B cell (primary cell): ENCODE results near the gene GABRB2. TPM values are rescaled to one million over a fixed set of nuclear protein-coding genes. Genes with fewer than 3 reads are reported as not detected.

ENCODE experiments used
- ATAC-seq: fragments of 200-7000 bp; cut with Tn5 transposase; one replicate; pipeline ENCODE4 v1.10.0; 2021; ENCODE audit warnings: low read depth, mild to moderate bottlenecking, moderate number of reproducible peaks, moderate library complexity
- CTCF ChIA-PET: fragments of 350-600 bp; sonication (Branson Sonifier 250); formaldehyde crosslinking; loops from one replicate; lab custom pipeline; 2021; ENCODE audit warnings: antibody characterized with exemption, inconsistent platforms; lab: Charles Lee
- POLR2A ChIA-PET: fragments of 350-600 bp; sonication (Branson Sonifier 250); formaldehyde crosslinking; loops from one replicate; lab custom pipeline; 2021; ENCODE audit warnings: antibody characterized with exemption; lab: Charles Lee
- DNase-seq: peaks from one replicate; pipeline ENCODE4 v3.0.0; 2013
- H2AFZ ChIP-seq: 2 replicates; pipeline ENCODE4 v1.6.1; 2012; ENCODE audit warnings: mild to moderate bottlenecking, low read depth, low read length; ENCODE audit not compliant: insufficient read depth, poor library complexity, severe bottlenecking
- H3K27ac ChIP-seq, 2 donors: 1 replicate in 1 of 2; 2 replicates in 1 of 2; pipeline ENCODE4 v1.5.1; 2012 to 2013; ENCODE audit warnings: low read length in 2 of 2, mild to moderate bottlenecking in 2 of 2, moderate library complexity in 1 of 2
- H3K27me3 ChIP-seq, 4 experiments: fragments of 200-600 bp in 1 of 4; sonication (generic) in 1 of 4; replicated peaks in 1 of 4; 1 replicate in 2 of 4; 2 replicates in 2 of 4; pipeline versions ENCODE4 v1.6.1 to v1.7.0; 2013 to 2016; ENCODE audit warnings: low read length in 3 of 4, mild to moderate bottlenecking in 2 of 4, mixed read lengths in 1 of 4, moderate library complexity in 1 of 4; ENCODE audit not compliant: insufficient read depth in 4 of 4, control insufficient read depth in 3 of 4; ENCODE audit errors: control extremely low read depth in 1 of 4
- H3K36me3 ChIP-seq, 2 experiments: replicated peaks in 1 of 2; 1 replicate in 1 of 2; 2 replicates in 1 of 2; pipeline versions ENCODE4 v1.6.1 to v1.7.1; 2013; ENCODE audit warnings: low read length in 1 of 2; ENCODE audit not compliant: insufficient read depth in 2 of 2, control insufficient read depth in 1 of 2; ENCODE audit errors: control extremely low read depth in 1 of 2, extremely low read depth in 1 of 2
- H3K4me1 ChIP-seq, 2 donors: fragments of 200-600 bp in 1 of 2; sonication (generic) in 1 of 2; 1 replicate in 1 of 2; 2 replicates in 1 of 2; pipeline versions ENCODE4 v1.5.1 to v1.6.1; 2013 to 2017; ENCODE audit warnings: low read length in 2 of 2; ENCODE audit not compliant: control insufficient read depth in 2 of 2, insufficient read depth in 2 of 2
- H3K4me2 ChIP-seq: replicated peaks from 2 replicates; pipeline ENCODE3; 2012; ENCODE audit warnings: mild to moderate bottlenecking, low read depth, low read length; ENCODE audit not compliant: poor library complexity, severe bottlenecking
- H3K4me3 ChIP-seq, 5 experiments: fragments of 200-600 bp in 1 of 5; sonication (generic) in 1 of 5; 1 replicate in 3 of 5; 2 replicates in 2 of 5; pipeline versions ENCODE4 v1.5.1 to v1.7.0; 2011 to 2016; ENCODE audit warnings: low read length in 4 of 5, mild to moderate bottlenecking in 4 of 5, low read depth in 2 of 5, control low read depth in 1 of 5, moderate library complexity in 1 of 5; ENCODE audit not compliant: insufficient read depth in 1 of 5; ENCODE audit errors: control extremely low read depth in 1 of 5, extremely low read depth in 1 of 5
- H3K79me2 ChIP-seq: fragments of 200-600 bp; sonication (generic); one replicate; pipeline ENCODE4 v1.6.0; 2016; ENCODE audit warnings: low read length; ENCODE audit not compliant: control insufficient read depth, insufficient read depth
- H3K9ac ChIP-seq: fragments of 200-600 bp; sonication (generic); 2 replicates; pipeline ENCODE4 v1.6.1; 2017; ENCODE audit warnings: mild to moderate bottlenecking, low read length, moderate library complexity
- H3K9me3 ChIP-seq, 3 donors: one replicate each; pipeline versions ENCODE4 v1.6.1 to v1.7.1; 2013; ENCODE audit warnings: low read length in 2 of 3; ENCODE audit not compliant: control insufficient read depth in 2 of 3, insufficient read depth in 1 of 3; ENCODE audit errors: control extremely low read depth in 1 of 3
- H4K20me1 ChIP-seq: 2 replicates; pipeline ENCODE4 v1.6.0; 2012; ENCODE audit warnings: mild to moderate bottlenecking, low read length; ENCODE audit not compliant: insufficient read depth, control insufficient read depth, poor library complexity, severe bottlenecking
- H3K27ac Mint-ChIP-seq: one replicate; pipeline ENCODE4 v1.8.0; 2021; ENCODE audit warnings: mixed read lengths
- H3K27me3 Mint-ChIP-seq: one replicate; pipeline ENCODE4 v1.8.0; 2021; ENCODE audit warnings: mixed read lengths
- H3K4me1 Mint-ChIP-seq: one replicate; pipeline ENCODE4 v1.8.0; 2021; ENCODE audit warnings: mixed read lengths
- H3K4me3 Mint-ChIP-seq: one replicate; pipeline ENCODE4 v1.8.0; 2021; ENCODE audit warnings: mixed read lengths
- H3K9me3 Mint-ChIP-seq: one replicate; pipeline ENCODE4 v1.8.0; 2022; ENCODE audit warnings: mixed read lengths; ENCODE audit not compliant: insufficient read depth
- EZH2 ChIP-seq: IDR thresholded peaks from 2 replicates; pipeline ENCODE4 v1.6.1; 2012; ENCODE audit warnings: borderline replicate concordance, low read depth, mild to moderate bottlenecking, moderate library complexity, low read length; ENCODE audit not compliant: insufficient read depth, poor library complexity, severe bottlenecking
- WGBS: methylation state at CpG from one replicate; pipeline ENCODE4 v1.1.5; 2013; ENCODE audit warnings: missing lambda C conversion rate; ENCODE audit not compliant: insufficient coverage; 5-methylcytosine and 5-hydroxymethylcytosine counted together
- intact Hi-C: fragments of 100-400 bp; cut with micrococcal nuclease; formaldehyde crosslinking; loops from one replicate; pipeline ENCODE4 v1.10.0; 2022
- polyA plus RNA-seq: library from polyadenylated mRNA; depleted of rRNA; stranded (reverse); fragments of >200 nt; gene quantifications from 2 replicates; pipeline ENCODE4 v1.2.3, GENCODE V29; 2012
- total RNA-seq, 2 donors: library from RNA; stranded (reverse); fragments of 120-200 nt in 1 of 2; gene quantifications; 1 replicate in 1 of 2; 2 replicates in 1 of 2; pipeline versions ENCODE4 v1.2.3 to v1.2.4, GENCODE V29; 2013 to 2022
- TF ChIP-seq, protein P1 (sequence below): fragments of 200-600 bp; IDR thresholded peaks from one replicate; pipeline ENCODE4 v1.8.0; 2022; ENCODE audit warnings: antibody characterized with exemption, mild to moderate bottlenecking

Gene GABRB2
- total and polyA plus RNA-seq, 2 donors (not counting 1 experiment from before 2014, with no cell fraction given), result 0.15 to 0.16 TPM

DNA sequence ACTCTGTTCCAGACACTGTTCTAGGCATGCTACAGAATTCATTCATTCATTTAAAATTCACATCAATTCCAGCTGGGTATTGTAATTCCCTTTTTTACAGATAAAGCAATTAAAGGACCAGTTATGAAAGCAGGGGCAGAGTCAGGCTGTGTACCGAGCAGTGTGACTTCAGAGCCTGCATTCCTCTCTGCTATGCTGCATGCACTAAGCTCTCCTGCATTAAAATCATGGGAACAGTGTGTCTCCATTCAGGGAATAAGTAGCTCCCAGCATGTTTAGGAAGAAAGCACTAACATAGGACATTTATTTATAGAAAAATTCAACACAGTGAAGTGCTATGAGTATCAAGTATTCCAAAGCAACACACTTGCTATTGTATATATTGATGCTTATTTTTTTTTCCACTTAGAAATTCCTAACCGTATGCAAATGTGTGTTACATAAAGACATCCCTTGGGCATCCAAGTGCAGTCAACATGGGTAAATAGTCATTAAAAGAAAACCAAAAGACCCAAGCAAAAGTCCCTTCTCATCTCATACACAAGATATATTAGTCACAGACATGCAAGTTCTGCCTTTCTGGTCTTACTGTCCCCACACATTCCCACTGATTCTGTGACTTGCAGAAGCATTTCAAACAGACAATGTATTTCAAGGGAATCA is 173.7 kb downstream of the GABRB2 start:
- Histone ChIP-seq H3K36me3 (no peaks in the 10 kb centered on the region), H3K4me3 (no peak overlapping the region), H3K9me3 (no peaks in the 10 kb centered on the region), H3K4me2 (no peak overlapping the region), H4K20me1 (no peaks in the 10 kb centered on the region), H3K79me2 (no peaks in the 10 kb centered on the region), H3K27ac (no peak overlapping the region), H3K4me1 (no peaks in the 10 kb centered on the region), H2AFZ (no peak overlapping the region), H3K27me3 (no peaks in the 10 kb centered on the region), H3K9ac (no peak overlapping the region)
- ATAC-seq (no peak), DNase-seq (no peak)
- TF ChIP-seq EZH2, result no peak
- TF ChIP-seq, protein P1, sequence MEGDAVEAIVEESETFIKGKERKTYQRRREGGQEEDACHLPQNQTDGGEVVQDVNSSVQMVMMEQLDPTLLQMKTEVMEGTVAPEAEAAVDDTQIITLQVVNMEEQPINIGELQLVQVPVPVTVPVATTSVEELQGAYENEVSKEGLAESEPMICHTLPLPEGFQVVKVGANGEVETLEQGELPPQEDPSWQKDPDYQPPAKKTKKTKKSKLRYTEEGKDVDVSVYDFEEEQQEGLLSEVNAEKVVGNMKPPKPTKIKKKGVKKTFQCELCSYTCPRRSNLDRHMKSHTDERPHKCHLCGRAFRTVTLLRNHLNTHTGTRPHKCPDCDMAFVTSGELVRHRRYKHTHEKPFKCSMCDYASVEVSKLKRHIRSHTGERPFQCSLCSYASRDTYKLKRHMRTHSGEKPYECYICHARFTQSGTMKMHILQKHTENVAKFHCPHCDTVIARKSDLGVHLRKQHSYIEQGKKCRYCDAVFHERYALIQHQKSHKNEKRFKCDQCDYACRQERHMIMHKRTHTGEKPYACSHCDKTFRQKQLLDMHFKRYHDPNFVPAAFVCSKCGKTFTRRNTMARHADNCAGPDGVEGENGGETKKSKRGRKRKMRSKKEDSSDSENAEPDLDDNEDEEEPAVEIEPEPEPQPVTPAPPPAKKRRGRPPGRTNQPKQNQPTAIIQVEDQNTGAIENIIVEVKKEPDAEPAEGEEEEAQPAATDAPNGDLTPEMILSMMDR, result no peak
- intact Hi-C loops, result no loop called here
- H3K4me1 Mint-ChIP-seq, result no peaks in the 10 kb centered on the region
- WGBS, result 67% methylated on average over 2 of the region's 2 CpGs
- no peak overlapping the region for H3K27ac Mint-ChIP-seq
- H3K4me3 Mint-ChIP-seq, result no peak overlapping the region
- POLR2A ChIA-PET, result no interaction called here
- CTCF ChIA-PET, result no interaction called here
- no peaks in the 10 kb centered on the region for H3K9me3 Mint-ChIP-seq
- H3K27me3 Mint-ChIP-seq, result no peaks in the 10 kb centered on the region

DNA sequence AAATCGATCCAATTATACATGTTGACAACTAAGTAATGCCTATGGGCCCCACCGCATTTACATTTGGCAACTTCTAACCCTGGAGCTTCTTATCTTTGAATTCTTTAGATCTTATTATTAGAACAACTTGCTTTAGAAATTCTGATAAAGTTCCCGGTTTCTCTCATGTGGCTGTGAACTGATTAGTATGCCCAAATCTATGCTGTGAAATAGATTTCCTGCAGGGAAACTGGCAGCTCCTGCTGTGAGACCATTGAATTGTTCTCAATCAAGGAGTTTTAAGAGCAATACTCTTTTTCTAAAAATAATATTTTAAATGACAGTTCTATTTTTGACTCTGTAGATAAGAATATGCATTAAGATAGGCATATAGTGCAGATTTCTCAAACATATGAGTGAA is 177.5 kb downstream of the GABRB2 start:
- Histone ChIP-seq H2AFZ (no peak overlapping the region), H3K9ac (no peak overlapping the region), H3K4me2 (no peak overlapping the region), H3K4me3 (no peak overlapping the region), H3K79me2 (no peaks in the 10 kb centered on the region), H3K36me3 (no peaks in the 10 kb centered on the region), H4K20me1 (no peaks in the 10 kb centered on the region), H3K27me3 (no peaks in the 10 kb centered on the region), H3K4me1 (no peaks in the 10 kb centered on the region), H3K27ac (no peak overlapping the region), H3K9me3 (no peaks in the 10 kb centered on the region)
- DNase-seq, result no peak
- Mint-ChIP-seq H3K27ac (no peak overlapping the region), H3K9me3 (no peaks in the 10 kb centered on the region), H3K27me3 (no peaks in the 10 kb centered on the region), H3K4me3 (no peak overlapping the region), H3K4me1 (no peaks in the 10 kb centered on the region)
- WGBS, result no CpG with 5 or more reads among the region's 3 CpGs
- ChIA-PET POLR2A (no interaction called here), CTCF (no interaction called here)
- ATAC-seq, result no peak
- TF ChIP-seq EZH2, result no peak
- TF ChIP-seq, protein P1, result no peak
- intact Hi-C loops, result no loop called here
